Progenitor cell of endocrine pancreas (in vitro differentiated cells): ENCODE data around the gene EPS8. TPM values are rescaled to one million over a fixed set of nuclear protein-coding genes. Genes with fewer than 3 reads are reported as not detected.
"Not testable (repeated sequence)": the region's sequence is repeated elsewhere in the genome, so short reads cannot be mapped to it uniquely, and the experiment has no call there.

Experiments
- DNase-seq: peaks from one replicate; pipeline ENCODE4 v3.0.0; 2021; ENCODE audit warnings: low spot score; ENCODE audit not compliant: unreplicated experiment
- H3K27ac Mint-ChIP-seq: 2 replicates; pipeline ENCODE4 v1.8.0; 2021; ENCODE audit warnings: mild to moderate bottlenecking, moderate library complexity, mixed read lengths
- H3K27me3 Mint-ChIP-seq: 2 replicates; pipeline ENCODE4 v1.8.0; 2021; ENCODE audit warnings: mixed read lengths
- H3K36me3 Mint-ChIP-seq: 2 replicates; pipeline ENCODE4 v1.8.0; 2022; ENCODE audit warnings: mixed read lengths; ENCODE audit not compliant: insufficient read depth
- H3K4me1 Mint-ChIP-seq: 2 replicates; pipeline ENCODE4 v1.8.0; 2021; ENCODE audit warnings: low read depth, mixed read lengths
- H3K4me3 Mint-ChIP-seq: 2 replicates; pipeline ENCODE4 v1.8.0; 2021; ENCODE audit warnings: low read depth, mild to moderate bottlenecking, moderate library complexity, mixed read lengths
- H3K9me3 Mint-ChIP-seq: 2 replicates; pipeline ENCODE4 v1.8.0; 2021; ENCODE audit warnings: low read depth, mixed read lengths
- total RNA-seq: library from RNA; stranded (reverse); gene quantifications from 2 replicates; pipeline ENCODE4 v1.2.1, GENCODE V29; 2021
- TF ChIP-seq, protein P1 (sequence below): fragments of 200-600 bp; sonication (generic); IDR thresholded peaks from one replicate; pipeline ENCODE4 v1.5.0; 2021; ENCODE audit warnings: antibody characterized with exemption, mild to moderate bottlenecking; ENCODE audit not compliant: unreplicated experiment

EPS8 gene
- total RNA-seq, 1 donor from 2014 or later = 23.2 TPM

DNA sequence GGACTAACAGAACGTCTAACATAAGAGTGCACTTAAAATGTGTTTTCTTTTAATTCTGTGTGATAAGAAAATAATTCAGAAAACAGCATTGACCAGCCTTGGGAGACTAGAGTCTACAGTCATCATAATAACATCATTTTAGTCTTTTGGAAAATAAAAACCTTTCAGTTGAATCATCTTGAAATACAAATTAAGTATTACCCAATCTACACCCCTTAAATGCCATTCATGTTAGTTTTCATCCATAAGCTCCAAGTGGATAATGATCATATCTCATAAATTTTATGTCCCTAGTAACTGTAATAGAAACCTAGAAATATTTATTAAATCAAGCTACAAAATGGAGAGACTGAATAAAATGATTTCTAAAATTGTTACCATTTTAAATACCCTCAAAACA is 32.4 kb downstream of the EPS8 start:
- Mint-ChIP-seq H3K27me3 (no peaks in the 10 kb centered on the region), H3K36me3 (peaks cover 6% of the 10 kb centered on the region), H3K27ac (no peak overlapping the region), H3K4me1 (no peaks in the 10 kb centered on the region), H3K4me3 (no peak overlapping the region), H3K9me3 (peaks cover 7% of the 10 kb centered on the region)
- TF ChIP-seq, protein P1, sequence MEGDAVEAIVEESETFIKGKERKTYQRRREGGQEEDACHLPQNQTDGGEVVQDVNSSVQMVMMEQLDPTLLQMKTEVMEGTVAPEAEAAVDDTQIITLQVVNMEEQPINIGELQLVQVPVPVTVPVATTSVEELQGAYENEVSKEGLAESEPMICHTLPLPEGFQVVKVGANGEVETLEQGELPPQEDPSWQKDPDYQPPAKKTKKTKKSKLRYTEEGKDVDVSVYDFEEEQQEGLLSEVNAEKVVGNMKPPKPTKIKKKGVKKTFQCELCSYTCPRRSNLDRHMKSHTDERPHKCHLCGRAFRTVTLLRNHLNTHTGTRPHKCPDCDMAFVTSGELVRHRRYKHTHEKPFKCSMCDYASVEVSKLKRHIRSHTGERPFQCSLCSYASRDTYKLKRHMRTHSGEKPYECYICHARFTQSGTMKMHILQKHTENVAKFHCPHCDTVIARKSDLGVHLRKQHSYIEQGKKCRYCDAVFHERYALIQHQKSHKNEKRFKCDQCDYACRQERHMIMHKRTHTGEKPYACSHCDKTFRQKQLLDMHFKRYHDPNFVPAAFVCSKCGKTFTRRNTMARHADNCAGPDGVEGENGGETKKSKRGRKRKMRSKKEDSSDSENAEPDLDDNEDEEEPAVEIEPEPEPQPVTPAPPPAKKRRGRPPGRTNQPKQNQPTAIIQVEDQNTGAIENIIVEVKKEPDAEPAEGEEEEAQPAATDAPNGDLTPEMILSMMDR = no peak
- no peak for DNase-seq

DNA sequence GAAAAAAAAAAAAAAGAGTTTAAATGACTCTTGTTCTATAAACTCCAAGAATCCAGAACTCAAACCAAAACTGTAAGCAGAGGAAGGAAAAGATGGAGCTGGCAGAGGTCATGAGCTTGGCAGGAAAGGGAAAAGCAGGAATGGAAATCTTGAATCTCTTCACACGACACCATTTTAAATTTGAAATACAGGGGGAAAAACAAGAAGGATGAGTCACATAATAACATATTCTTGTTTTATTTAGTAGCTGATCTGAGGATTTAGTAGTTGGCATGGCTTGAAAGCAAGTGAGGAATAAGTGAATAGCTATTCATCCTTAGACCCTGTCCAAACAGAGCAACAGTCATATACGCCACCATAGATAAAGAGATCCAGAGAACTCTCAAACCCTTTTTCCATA is 35.0 kb downstream of the EPS8 start:
- no peaks in the 10 kb centered on the region for H3K27me3 Mint-ChIP-seq

DNA sequence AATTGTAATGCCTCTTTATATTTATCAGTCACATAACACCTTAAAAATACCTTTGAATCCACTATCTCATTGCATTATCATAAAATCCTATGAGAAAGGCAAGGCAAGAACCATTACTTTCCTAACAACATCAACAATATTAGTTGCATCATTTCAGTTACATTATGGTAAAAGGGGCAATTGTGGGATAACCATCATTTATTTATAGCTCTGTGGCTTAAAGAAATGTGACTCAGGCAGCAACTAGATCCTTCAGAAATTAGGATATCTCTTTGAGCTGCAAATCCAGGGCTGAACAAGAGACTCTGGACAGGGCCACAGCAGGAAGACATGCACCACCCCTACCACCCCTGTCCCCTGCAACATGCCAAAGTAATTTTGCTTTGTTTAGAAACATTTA is 36.4 kb downstream of the EPS8 start:
- TF ChIP-seq, protein P1 = no peak
- H3K4me3 Mint-ChIP-seq = no peak overlapping the region
- no peaks in the 10 kb centered on the region for H3K27me3 Mint-ChIP-seq
- H3K9me3 Mint-ChIP-seq = peaks cover 3% of the 10 kb centered on the region
- no peaks in the 10 kb centered on the region for H3K36me3 Mint-ChIP-seq
- DNase-seq = no peak
- H3K4me1 Mint-ChIP-seq = peaks cover 2% of the 10 kb centered on the region
- H3K27ac Mint-ChIP-seq = no peak overlapping the region

More for the DNA sequence above, 35.0 kb downstream of the EPS8 start:
- Mint-ChIP-seq H3K4me1 (peaks cover 2% of the 10 kb centered on the region), H3K4me3 (no peak overlapping the region), H3K36me3 (no peaks in the 10 kb centered on the region), H3K9me3 (peaks cover 3% of the 10 kb centered on the region), H3K27ac (no peak overlapping the region)
- TF ChIP-seq, protein P1 = no peak
- no peak for DNase-seq

- Mint-ChIP-seq H3K27ac (no peak overlapping the region), H3K4me1 (peaks cover 2% of the 10 kb centered on the region), H3K27me3 (no peaks in the 10 kb centered on the region), H3K9me3 (peaks cover 3% of the 10 kb centered on the region), H3K4me3 (no peak overlapping the region), H3K36me3 (no peaks in the 10 kb centered on the region)
- TF ChIP-seq, protein P1 = no peak
- DNase-seq = no peak
Observed at GRCh38 chr12:15751741-15752140, 37.4 kb downstream of the EPS8 start.

DNA sequence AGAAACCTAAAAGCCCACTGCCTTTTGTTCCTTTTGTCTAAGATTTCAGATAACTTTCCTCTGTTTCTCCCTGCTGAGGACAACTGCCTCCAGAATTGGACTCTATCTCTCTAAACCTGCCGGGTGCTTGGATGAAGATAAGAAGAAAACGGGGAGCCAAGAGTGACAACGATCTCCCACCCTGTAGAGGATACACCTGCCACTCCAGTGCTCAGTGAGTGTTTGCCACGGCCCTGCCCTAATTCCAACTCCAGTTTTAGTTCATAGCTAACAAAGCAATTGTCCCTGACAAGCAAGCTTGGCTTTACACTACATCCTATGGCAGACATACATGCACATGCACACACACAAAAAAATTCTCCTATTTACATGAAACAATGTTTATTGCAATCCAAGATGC is 39.3 kb downstream of the EPS8 start:
- no peaks in the 10 kb centered on the region for H3K36me3 Mint-ChIP-seq
- H3K27ac Mint-ChIP-seq = no peak overlapping the region
- peaks cover 2% of the 10 kb centered on the region for H3K4me1 Mint-ChIP-seq
- no peaks in the 10 kb centered on the region for H3K27me3 Mint-ChIP-seq
- no peak overlapping the region for H3K4me3 Mint-ChIP-seq
- DNase-seq = no peak
- TF ChIP-seq, protein P1 = no peak
- H3K9me3 Mint-ChIP-seq = peaks cover 3% of the 10 kb centered on the region

DNA sequence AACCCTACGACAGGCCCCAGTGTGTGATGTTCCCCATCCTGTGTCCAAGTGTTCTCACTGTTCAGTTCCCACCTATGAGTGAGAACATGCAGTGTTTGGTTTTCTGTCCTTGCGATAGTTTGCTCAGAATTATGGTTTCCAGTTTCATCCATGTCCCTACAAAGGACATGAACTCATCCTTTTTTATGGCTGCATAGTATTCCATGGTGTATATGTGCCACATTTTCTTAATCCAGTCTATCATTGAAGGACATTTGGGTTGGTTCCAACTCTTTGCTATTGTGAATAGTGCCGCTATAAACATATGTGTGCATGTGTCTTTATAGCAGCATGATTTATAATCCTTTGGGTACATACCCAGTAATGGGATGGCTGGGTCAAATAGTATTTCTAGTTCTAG is 47.3 kb downstream of the EPS8 start:
- DNase-seq, H3K36me3 Mint-ChIP-seq, H3K4me3 Mint-ChIP-seq, H3K27ac Mint-ChIP-seq, H3K4me1 Mint-ChIP-seq, H3K27me3 Mint-ChIP-seq: not testable (repeated sequence)
- peaks cover 16% of the 10 kb centered on the region for H3K9me3 Mint-ChIP-seq
